Measurements from ENCODE around the gene FKBP1A. TPM values are rescaled to one million over a fixed set of nuclear protein-coding genes. Genes with fewer than 3 reads are reported as not detected.
A peak's percentile ranks its signal among the peaks of the same experiment; 100 is the strongest.

Gene FKBP1A
- total and polyA plus RNA-seq, 9 donors = 72.7 to 298 (median 262) TPM

GRCh38 chr20:1370548-1371110 lies 22.2 kb downstream of the FKBP1A start:
- peak; percentile 44 for DNase-seq
- no peaks in the 10 kb centered on the region for H3K9me3 ChIP-seq (replicated peaks; ENCODE audit: control insufficient read depth, low read depth, low read length)
- H3K27me3 ChIP-seq (ENCODE audit: control insufficient read depth, insufficient read depth, low read length) = no peaks in the 10 kb centered on the region
- peaks cover 51% of the 10 kb centered on the region for H3K36me3 ChIP-seq (ENCODE audit: control insufficient read depth, insufficient read depth, low read length)
- H3K4me1 ChIP-seq (ENCODE audit: control insufficient read depth, insufficient read depth, low read length) = peaks cover 32% of the 10 kb centered on the region
- H3K4me3 ChIP-seq (ENCODE audit: low read length) = no peak overlapping the region
- WGBS (ENCODE audit: insufficient coverage) = 50% methylated on average over 1 of the region's 2 CpGs
- no peak overlapping the region for H3K27ac ChIP-seq (ENCODE audit: low read length)

GRCh38 chr20:1369970-1370369 lies 22.9 kb downstream of the FKBP1A start:
- DNase-seq = peak; percentile 52
- Histone ChIP-seq H3K4me3 (ENCODE audit: low read length) (no peak overlapping the region), H3K36me3 (ENCODE audit: control insufficient read depth, insufficient read depth, low read length) (peaks cover 53% of the 10 kb centered on the region), H3K27me3 (ENCODE audit: control insufficient read depth, insufficient read depth, low read length) (no peaks in the 10 kb centered on the region), H3K27ac (ENCODE audit: low read length) (no peak overlapping the region), H3K9me3 (replicated peaks; ENCODE audit: control insufficient read depth, low read depth, low read length) (no peaks in the 10 kb centered on the region), H3K4me1 (ENCODE audit: control insufficient read depth, insufficient read depth, low read length) (peaks cover 28% of the 10 kb centered on the region)
- no CpG with 5 or more reads among the region's 3 CpGs for WGBS (ENCODE audit: insufficient coverage)

- H3K9me3 ChIP-seq (replicated peaks; ENCODE audit: control insufficient read depth, low read depth, low read length) = no peaks in the 10 kb centered on the region
- 71% methylated on average over 1 of the region's 7 CpGs for WGBS (ENCODE audit: insufficient coverage)
- no peak overlapping the region for H3K27ac ChIP-seq (ENCODE audit: low read length)
- no peak overlapping the region for H3K4me3 ChIP-seq (ENCODE audit: low read length)
- H3K4me1 ChIP-seq (ENCODE audit: control insufficient read depth, insufficient read depth, low read length) = peaks cover 24% of the 10 kb centered on the region
- DNase-seq = no peak
- no peaks in the 10 kb centered on the region for H3K27me3 ChIP-seq (ENCODE audit: control insufficient read depth, insufficient read depth, low read length)
- H3K36me3 ChIP-seq (ENCODE audit: control insufficient read depth, insufficient read depth, low read length) = peaks cover 45% of the 10 kb centered on the region
These were observed 24.2 kb downstream of the FKBP1A start for GRCh38 chr20:1368448-1369199.

DNA sequence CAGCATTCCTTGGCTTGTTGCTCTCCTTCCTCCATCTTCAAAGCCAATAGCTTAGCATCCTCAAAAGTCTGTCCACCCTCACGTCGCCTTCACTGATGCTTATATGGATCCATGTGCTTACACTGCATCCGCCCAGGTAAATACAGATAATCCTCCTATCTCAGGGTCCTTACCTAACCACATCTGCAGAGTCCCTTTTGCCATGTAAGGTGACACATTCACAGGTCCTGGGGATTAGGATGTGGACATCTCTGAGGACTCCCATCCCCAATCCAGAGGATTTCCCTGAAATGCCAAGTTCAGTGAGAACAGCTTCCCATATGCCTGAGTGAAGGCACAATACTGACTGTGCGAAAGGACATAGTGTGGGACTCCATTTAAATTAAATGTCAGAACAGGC lies 25.4 kb downstream of the FKBP1A start:
- H3K27ac ChIP-seq (ENCODE audit: low read length) = no peak overlapping the region

DNA sequence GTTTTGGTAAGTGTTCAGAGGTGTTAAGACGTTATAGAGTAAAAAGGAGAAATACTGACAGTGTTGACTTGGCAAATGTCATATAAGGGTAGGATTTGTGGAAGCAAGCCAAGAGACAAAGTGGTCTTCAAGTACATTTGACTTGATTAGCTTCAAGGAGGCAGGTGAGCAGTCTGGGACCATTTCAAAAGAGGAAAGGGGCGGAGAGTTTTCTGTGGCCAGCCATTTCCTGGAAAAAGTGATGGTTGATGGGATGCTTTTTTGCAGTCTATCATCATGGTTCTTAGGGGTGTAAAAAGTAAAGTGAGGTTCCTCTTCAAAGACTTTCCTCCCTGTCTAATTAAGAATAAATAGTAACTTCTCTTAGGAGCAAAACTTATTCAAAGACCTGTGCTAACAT lies 28.7 kb downstream of the FKBP1A start:
- DNase-seq = no peak
- no peaks in the 10 kb centered on the region for H3K4me1 ChIP-seq (ENCODE audit: control insufficient read depth, insufficient read depth, low read length)
- H3K36me3 ChIP-seq (ENCODE audit: control insufficient read depth, insufficient read depth, low read length) = peaks cover 36% of the 10 kb centered on the region
- H3K9me3 ChIP-seq (replicated peaks; ENCODE audit: control insufficient read depth, low read depth, low read length) = no peaks in the 10 kb centered on the region
- 88% methylated on average over 2 of the region's 2 CpGs for WGBS (ENCODE audit: insufficient coverage)
- no peak overlapping the region for H3K4me3 ChIP-seq (ENCODE audit: low read length)
- H3K27me3 ChIP-seq (ENCODE audit: control insufficient read depth, insufficient read depth, low read length) = no peaks in the 10 kb centered on the region
- no peak overlapping the region for H3K27ac ChIP-seq (ENCODE audit: low read length)

More for the DNA sequence above, 25.4 kb downstream of the FKBP1A start:
- Histone ChIP-seq H3K27me3 (ENCODE audit: control insufficient read depth, insufficient read depth, low read length) (no peaks in the 10 kb centered on the region), H3K4me1 (ENCODE audit: control insufficient read depth, insufficient read depth, low read length) (peaks cover 21% of the 10 kb centered on the region), H3K36me3 (ENCODE audit: control insufficient read depth, insufficient read depth, low read length) (peaks cover 40% of the 10 kb centered on the region), H3K9me3 (replicated peaks; ENCODE audit: control insufficient read depth, low read depth, low read length) (no peaks in the 10 kb centered on the region), H3K4me3 (ENCODE audit: low read length) (no peak overlapping the region)
- no peak for DNase-seq
- WGBS (ENCODE audit: insufficient coverage) = no CpG with 5 or more reads among the region's 4 CpGs

GRCh38 chr20:1363522-1363921 lies 29.3 kb downstream of the FKBP1A start:
- 74% methylated on average over 5 of the region's 5 CpGs for WGBS (ENCODE audit: insufficient coverage)
- Histone ChIP-seq H3K4me1 (ENCODE audit: control insufficient read depth, insufficient read depth, low read length) (no peaks in the 10 kb centered on the region), H3K9me3 (replicated peaks; ENCODE audit: control insufficient read depth, low read depth, low read length) (no peaks in the 10 kb centered on the region), H3K4me3 (ENCODE audit: low read length) (no peak overlapping the region), H3K27ac (ENCODE audit: low read length) (no peak overlapping the region), H3K27me3 (ENCODE audit: control insufficient read depth, insufficient read depth, low read length) (no peaks in the 10 kb centered on the region), H3K36me3 (ENCODE audit: control insufficient read depth, insufficient read depth, low read length) (peaks cover 32% of the 10 kb centered on the region)
- no peak for DNase-seq

- no peak for DNase-seq
- Histone ChIP-seq H3K27ac (ENCODE audit: low read length) (no peak overlapping the region), H3K9me3 (replicated peaks; ENCODE audit: control insufficient read depth, low read depth, low read length) (no peaks in the 10 kb centered on the region), H3K4me1 (ENCODE audit: control insufficient read depth, insufficient read depth, low read length) (no peaks in the 10 kb centered on the region), H3K27me3 (ENCODE audit: control insufficient read depth, insufficient read depth, low read length) (no peaks in the 10 kb centered on the region), H3K36me3 (ENCODE audit: control insufficient read depth, insufficient read depth, low read length) (peaks cover 32% of the 10 kb centered on the region), H3K4me3 (ENCODE audit: low read length) (no peak overlapping the region)
- WGBS (ENCODE audit: insufficient coverage) = 84% methylated on average over 2 of the region's 2 CpGs
These were observed 30.4 kb downstream of the FKBP1A start for GRCh38 chr20:1362484-1362883.

DNA sequence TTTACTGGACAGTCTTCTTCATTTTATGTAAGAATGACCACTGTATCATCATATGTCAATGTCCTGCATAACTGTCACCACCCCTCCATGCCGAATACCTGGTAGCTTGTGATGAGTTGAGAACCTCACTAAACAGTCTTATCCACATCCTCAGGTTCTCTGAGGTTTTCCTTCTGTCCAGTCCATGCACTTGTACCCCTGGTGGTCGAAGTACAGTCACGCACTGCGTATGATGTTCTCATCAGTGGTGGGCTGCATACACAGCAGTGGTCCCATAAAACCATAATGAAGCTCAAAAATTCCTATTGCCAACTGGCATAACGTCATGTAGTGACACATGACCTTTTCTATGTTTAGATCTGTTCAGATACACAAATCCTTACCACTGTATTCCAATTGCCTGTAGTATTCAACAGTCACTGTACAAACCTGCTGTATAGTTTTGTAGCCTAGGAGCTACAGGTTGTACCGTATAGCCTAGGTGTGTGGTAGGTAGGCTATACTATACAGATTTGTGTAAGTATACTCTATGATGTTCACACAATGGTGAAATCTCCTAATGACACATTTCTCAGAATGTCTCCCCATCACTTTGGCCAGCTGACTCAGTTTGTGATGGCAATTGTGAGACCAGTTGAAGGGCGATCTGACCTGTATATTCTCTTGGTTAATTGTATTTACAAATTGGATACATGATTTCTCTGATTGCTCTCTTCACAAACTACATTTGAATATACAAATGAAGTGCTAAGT lies 32.6 kb downstream of the FKBP1A start:
- Histone ChIP-seq H3K4me1 (ENCODE audit: control insufficient read depth, insufficient read depth, low read length) (no peaks in the 10 kb centered on the region), H3K4me3 (ENCODE audit: low read length) (no peak overlapping the region), H3K27me3 (ENCODE audit: control insufficient read depth, insufficient read depth, low read length) (no peaks in the 10 kb centered on the region), H3K27ac (ENCODE audit: low read length) (no peak overlapping the region), H3K36me3 (ENCODE audit: control insufficient read depth, insufficient read depth, low read length) (peaks cover 32% of the 10 kb centered on the region), H3K9me3 (replicated peaks; ENCODE audit: control insufficient read depth, low read depth, low read length) (no peaks in the 10 kb centered on the region)
- 79% methylated on average over 3 of the region's 7 CpGs for WGBS (ENCODE audit: insufficient coverage)
- no peak for DNase-seq

- Histone ChIP-seq H3K4me3 (ENCODE audit: low read length) (no peak overlapping the region), H3K36me3 (ENCODE audit: control insufficient read depth, insufficient read depth, low read length) (peaks cover 46% of the 10 kb centered on the region), H3K9me3 (replicated peaks; ENCODE audit: control insufficient read depth, low read depth, low read length) (peaks cover 5% of the 10 kb centered on the region), H3K4me1 (ENCODE audit: control insufficient read depth, insufficient read depth, low read length) (no peaks in the 10 kb centered on the region), H3K27ac (ENCODE audit: low read length) (no peak overlapping the region), H3K27me3 (ENCODE audit: control insufficient read depth, insufficient read depth, low read length) (no peaks in the 10 kb centered on the region)
- no peak for DNase-seq
- WGBS (ENCODE audit: insufficient coverage) = 88% methylated on average over 4 of the region's 9 CpGs
These were observed 34.8 kb downstream of the FKBP1A start for GRCh38 chr20:1357921-1358671.

GRCh38 chr20:1353956-1354355 lies 38.9 kb downstream of the FKBP1A start:
- Histone ChIP-seq H3K27ac (ENCODE audit: low read length) (no peak overlapping the region), H3K36me3 (ENCODE audit: control insufficient read depth, insufficient read depth, low read length) (peaks cover 28% of the 10 kb centered on the region), H3K27me3 (ENCODE audit: control insufficient read depth, insufficient read depth, low read length) (no peaks in the 10 kb centered on the region), H3K9me3 (replicated peaks; ENCODE audit: control insufficient read depth, low read depth, low read length) (peaks cover 10% of the 10 kb centered on the region), H3K4me3 (ENCODE audit: low read length) (no peak overlapping the region), H3K4me1 (ENCODE audit: control insufficient read depth, insufficient read depth, low read length) (no peaks in the 10 kb centered on the region)
- no peak for DNase-seq
